ENCODE measurements around the gene OPN5. TPM values are rescaled to one million over a fixed set of nuclear protein-coding genes. Genes with fewer than 3 reads are reported as not detected.

The OPN5 gene
- total RNA-seq, 1 experiment from 2014 or later = not detected

DNA sequence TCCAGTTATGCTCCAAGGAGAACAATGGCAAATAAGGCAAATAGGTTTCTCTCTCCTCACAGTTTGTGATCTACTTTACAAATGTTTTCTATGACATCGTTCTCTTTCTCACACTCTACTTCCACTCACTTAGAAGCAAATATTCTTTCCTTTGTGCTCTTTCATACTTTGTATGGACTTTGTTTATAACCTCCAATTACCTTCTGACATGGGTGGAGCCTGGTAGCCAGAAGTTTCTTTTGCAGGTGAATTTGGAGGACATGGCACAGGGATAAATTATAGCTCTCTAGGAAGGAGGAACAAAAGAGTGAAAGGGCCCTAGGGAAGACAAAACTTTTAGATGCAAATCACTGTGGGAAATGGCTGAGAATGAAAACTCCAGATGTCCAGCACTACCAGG lies 69.3 kb downstream of the OPN5 start:
- Histone ChIP-seq H3K36me3 (ENCODE audit: insufficient read depth, low read length, poor library complexity, severe bottlenecking) (no peaks in the 10 kb centered on the region), H3K4me1 (ENCODE audit: insufficient read depth, low read length, poor library complexity, severe bottlenecking) (no peaks in the 10 kb centered on the region), H3K27ac (ENCODE audit: low read depth, low read length, poor library complexity, severe bottlenecking) (no peak overlapping the region), H3K9me3 (ENCODE audit: low read depth, low read length, poor library complexity, severe bottlenecking) (no peaks in the 10 kb centered on the region), H3K4me3 (ENCODE audit: low read depth, low read length, poor library complexity, severe bottlenecking) (no peak overlapping the region), H3K27me3 (replicated peaks; ENCODE audit: insufficient read depth, low read depth, low read length, poor library complexity) (peaks cover 4% of the 10 kb centered on the region)
- intact Hi-C loops (cut with micrococcal nuclease; ENCODE audit: unreplicated experiment) = no loop called here
- no TSS peak for BruUV-seq (replicated peaks)
- ChIA-PET CTCF (no interaction called here), POLR2A (ENCODE audit: low non-redundant PET) (no interaction called here)
- no peak for DNase-seq (ENCODE audit: low spot score)
- TF ChIP-seq, protein P1, sequence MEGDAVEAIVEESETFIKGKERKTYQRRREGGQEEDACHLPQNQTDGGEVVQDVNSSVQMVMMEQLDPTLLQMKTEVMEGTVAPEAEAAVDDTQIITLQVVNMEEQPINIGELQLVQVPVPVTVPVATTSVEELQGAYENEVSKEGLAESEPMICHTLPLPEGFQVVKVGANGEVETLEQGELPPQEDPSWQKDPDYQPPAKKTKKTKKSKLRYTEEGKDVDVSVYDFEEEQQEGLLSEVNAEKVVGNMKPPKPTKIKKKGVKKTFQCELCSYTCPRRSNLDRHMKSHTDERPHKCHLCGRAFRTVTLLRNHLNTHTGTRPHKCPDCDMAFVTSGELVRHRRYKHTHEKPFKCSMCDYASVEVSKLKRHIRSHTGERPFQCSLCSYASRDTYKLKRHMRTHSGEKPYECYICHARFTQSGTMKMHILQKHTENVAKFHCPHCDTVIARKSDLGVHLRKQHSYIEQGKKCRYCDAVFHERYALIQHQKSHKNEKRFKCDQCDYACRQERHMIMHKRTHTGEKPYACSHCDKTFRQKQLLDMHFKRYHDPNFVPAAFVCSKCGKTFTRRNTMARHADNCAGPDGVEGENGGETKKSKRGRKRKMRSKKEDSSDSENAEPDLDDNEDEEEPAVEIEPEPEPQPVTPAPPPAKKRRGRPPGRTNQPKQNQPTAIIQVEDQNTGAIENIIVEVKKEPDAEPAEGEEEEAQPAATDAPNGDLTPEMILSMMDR (conservative IDR thresholded peaks at IDR 0.05; ENCODE audit: low read depth, low read length) = no peak
- no peak for TF ChIP-seq EZH2 (IDR thresholded peaks at IDR 0.05; ENCODE audit: borderline replicate concordance, low read depth, low read length, poor library complexity, severe bottlenecking)

DNA sequence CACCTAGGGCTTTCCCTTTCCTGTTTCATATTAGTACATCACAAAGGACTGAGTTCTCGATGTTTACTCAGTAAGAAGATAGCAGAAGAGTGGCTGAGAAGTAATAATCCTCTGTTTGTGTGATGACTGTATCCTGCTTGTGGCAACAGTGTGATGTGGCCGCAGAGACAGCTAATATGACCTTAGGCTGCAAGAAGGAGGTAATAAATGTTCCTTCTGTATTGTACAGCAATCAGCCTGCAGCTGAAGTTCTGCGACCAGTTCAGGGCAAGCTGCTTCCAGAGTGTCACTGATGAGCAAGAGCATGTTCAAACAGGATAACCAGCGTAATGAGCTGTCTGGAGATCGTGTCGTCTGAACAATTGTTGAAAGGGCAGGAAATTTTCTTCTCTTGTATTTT lies 70.9 kb downstream of the OPN5 start:
- BruUV-seq (replicated peaks) = no TSS peak
- intact Hi-C loops (cut with micrococcal nuclease; ENCODE audit: unreplicated experiment) = no loop called here
- no peak overlapping the region for H3K27ac ChIP-seq (ENCODE audit: low read depth, low read length, poor library complexity, severe bottlenecking)
- no peaks in the 10 kb centered on the region for H3K36me3 ChIP-seq (ENCODE audit: insufficient read depth, low read length, poor library complexity, severe bottlenecking)
- ChIA-PET POLR2A (ENCODE audit: low non-redundant PET) (interaction anchor here (0.7 kb wide), 1 partner anchor 771 kb away, joined by 4 read pairs; no protein-coding TSS in a partner anchor), CTCF (no interaction called here)
- no peak for DNase-seq (ENCODE audit: low spot score)
- H3K9me3 ChIP-seq (ENCODE audit: low read depth, low read length, poor library complexity, severe bottlenecking) = no peaks in the 10 kb centered on the region
- H3K27me3 ChIP-seq (replicated peaks; ENCODE audit: insufficient read depth, low read depth, low read length, poor library complexity) = peaks cover 4% of the 10 kb centered on the region
- H3K4me3 ChIP-seq (ENCODE audit: low read depth, low read length, poor library complexity, severe bottlenecking) = no peak overlapping the region
- TF ChIP-seq, protein P1 (conservative IDR thresholded peaks at IDR 0.05; ENCODE audit: low read depth, low read length) = no peak
- TF ChIP-seq EZH2 (IDR thresholded peaks at IDR 0.05; ENCODE audit: borderline replicate concordance, low read depth, low read length, poor library complexity, severe bottlenecking) = no peak
- H3K4me1 ChIP-seq (ENCODE audit: insufficient read depth, low read length, poor library complexity, severe bottlenecking) = no peaks in the 10 kb centered on the region

DNA sequence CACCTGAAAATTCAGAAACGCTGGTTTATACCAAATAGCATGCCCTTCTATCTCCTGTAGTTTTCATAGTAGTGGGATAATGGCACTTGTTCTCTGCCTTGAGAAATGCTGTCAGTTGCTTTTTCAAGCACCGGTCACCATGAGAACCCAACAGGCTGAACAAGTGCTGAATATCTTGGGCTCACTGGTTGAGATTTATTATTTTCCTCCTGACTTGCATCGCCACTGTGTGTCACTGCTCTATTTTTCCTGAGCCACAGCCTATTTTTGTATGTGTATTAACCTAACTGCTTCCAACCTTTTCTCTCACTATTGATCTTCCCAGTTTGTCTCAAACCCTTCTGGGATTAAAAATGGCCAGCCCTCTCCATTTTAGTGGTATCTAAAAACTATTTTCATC lies 71.9 kb downstream of the OPN5 start:
- TF ChIP-seq EZH2 (IDR thresholded peaks at IDR 0.05; ENCODE audit: borderline replicate concordance, low read depth, low read length, poor library complexity, severe bottlenecking) = no peak
- TF ChIP-seq, protein P1 (conservative IDR thresholded peaks at IDR 0.05; ENCODE audit: low read depth, low read length) = no peak
- intact Hi-C loops (cut with micrococcal nuclease; ENCODE audit: unreplicated experiment) = no loop called here
- Histone ChIP-seq H3K9me3 (ENCODE audit: low read depth, low read length, poor library complexity, severe bottlenecking) (no peaks in the 10 kb centered on the region), H3K27ac (ENCODE audit: low read depth, low read length, poor library complexity, severe bottlenecking) (no peak overlapping the region), H3K36me3 (ENCODE audit: insufficient read depth, low read length, poor library complexity, severe bottlenecking) (no peaks in the 10 kb centered on the region), H3K27me3 (replicated peaks; ENCODE audit: insufficient read depth, low read depth, low read length, poor library complexity) (no peaks in the 10 kb centered on the region), H3K4me1 (ENCODE audit: insufficient read depth, low read length, poor library complexity, severe bottlenecking) (no peaks in the 10 kb centered on the region), H3K4me3 (ENCODE audit: low read depth, low read length, poor library complexity, severe bottlenecking) (no peak overlapping the region)
- POLR2A ChIA-PET (ENCODE audit: low non-redundant PET) = no interaction called here
- no peak for DNase-seq (ENCODE audit: low spot score)
- CTCF ChIA-PET = no interaction called here
- no TSS peak for BruUV-seq (replicated peaks)

Data from A673 (cell line).